ENCODE measurements around the gene SLC25A22.

SLC25A22 gene

DNA sequence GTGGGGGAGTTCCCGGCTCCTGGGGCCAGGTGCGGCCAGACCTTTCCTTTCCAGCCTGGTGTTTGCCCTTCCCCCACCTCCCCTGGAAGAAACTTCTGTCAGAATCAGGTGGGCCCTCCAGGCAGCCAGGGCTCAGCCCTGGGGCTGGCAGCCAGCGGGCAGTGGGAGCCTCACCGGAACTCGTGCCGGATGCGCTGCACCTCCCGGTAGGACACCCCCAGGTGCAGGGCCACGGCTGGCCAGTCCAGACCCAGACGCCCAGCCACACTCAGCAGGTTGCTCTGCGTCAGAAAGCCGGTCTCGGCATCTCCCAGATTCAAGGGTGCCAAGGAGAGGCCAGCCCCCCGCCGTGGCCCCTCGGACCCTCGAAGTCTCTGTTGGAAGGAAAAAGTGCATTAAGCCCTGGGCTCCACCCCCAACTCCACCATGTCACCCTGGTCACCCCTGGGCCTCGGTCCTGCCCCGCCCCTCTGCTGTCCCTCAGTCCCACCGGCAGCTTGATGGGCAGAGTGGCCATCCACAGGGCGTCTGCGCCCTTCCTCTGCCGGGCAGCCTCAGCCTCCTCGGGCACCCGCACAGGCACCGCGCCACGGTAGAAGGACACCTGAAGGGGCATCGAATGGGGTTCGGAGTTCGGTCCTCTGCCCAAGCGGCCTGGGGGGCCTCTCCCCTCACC, 1.7 kb upstream of the SLC25A22 start:
- 95% methylated on average over 32 of the region's 32 CpGs for WGBS
- Histone ChIP-seq H3K9me3 (ENCODE audit: insufficient read depth, low read depth, low read length) (no peaks in the 10 kb centered on the region), H3K4me1 (ENCODE audit: insufficient read depth, low read length) (0 out of 2 replicates have a peak, but pooled peaks cover 5% of the 10 kb centered on the region), H3K4me3 (ENCODE audit: low read length) (no peak overlapping the region), H3K36me3 (ENCODE audit: insufficient read depth, low read length) (peaks cover 8% of the 10 kb centered on the region), H3K27me3 (ENCODE audit: insufficient read depth, low read length) (no peaks in the 10 kb centered on the region), H3K9ac (ENCODE audit: low read depth, low read length) (no peak overlapping the region), H3K27ac (ENCODE audit: low read depth, low read length) (no peak overlapping the region)

DNA sequence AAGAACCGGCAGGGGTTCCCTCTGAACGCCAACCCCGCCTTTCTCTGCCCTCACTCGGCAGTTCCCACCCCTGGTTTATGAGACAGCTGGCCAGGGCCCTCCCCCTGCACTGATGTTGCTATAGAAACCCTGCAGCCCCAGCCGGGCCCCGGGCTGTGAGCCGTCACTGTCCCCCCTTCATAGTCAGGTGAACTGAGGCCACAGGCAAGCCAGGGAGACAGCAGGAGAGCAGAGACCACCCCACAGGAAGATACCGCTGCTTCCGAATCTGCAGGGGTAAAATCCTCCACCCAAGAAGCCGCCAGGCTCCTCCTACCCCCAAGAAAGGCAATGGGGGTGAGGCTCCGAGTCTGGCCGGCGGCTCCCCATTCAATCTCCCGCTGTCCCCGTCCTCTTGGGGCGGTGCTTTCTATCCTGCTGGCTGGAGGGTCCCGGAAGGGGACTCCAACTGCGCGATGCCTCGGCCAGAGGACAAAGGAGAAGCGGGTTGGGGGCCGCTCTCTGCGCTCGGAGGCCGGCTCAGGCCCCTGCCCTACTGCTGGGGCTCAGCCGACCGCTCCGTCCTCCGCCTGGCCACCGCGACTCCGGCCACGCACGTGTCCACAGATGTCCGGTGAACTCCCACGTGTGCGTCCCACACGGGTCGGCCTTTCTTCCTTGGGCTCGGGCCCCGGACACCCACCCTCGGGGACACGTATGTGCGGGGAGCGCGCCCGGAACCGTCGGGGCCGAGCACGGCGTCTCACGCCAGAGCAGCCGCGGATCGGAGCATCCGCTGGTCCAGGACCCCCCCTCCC, 587 bp downstream of the SLC25A22 start:
- H3K36me3 ChIP-seq (ENCODE audit: insufficient read depth, low read length), result peaks cover 23% of the 10 kb centered on the region

DNA sequence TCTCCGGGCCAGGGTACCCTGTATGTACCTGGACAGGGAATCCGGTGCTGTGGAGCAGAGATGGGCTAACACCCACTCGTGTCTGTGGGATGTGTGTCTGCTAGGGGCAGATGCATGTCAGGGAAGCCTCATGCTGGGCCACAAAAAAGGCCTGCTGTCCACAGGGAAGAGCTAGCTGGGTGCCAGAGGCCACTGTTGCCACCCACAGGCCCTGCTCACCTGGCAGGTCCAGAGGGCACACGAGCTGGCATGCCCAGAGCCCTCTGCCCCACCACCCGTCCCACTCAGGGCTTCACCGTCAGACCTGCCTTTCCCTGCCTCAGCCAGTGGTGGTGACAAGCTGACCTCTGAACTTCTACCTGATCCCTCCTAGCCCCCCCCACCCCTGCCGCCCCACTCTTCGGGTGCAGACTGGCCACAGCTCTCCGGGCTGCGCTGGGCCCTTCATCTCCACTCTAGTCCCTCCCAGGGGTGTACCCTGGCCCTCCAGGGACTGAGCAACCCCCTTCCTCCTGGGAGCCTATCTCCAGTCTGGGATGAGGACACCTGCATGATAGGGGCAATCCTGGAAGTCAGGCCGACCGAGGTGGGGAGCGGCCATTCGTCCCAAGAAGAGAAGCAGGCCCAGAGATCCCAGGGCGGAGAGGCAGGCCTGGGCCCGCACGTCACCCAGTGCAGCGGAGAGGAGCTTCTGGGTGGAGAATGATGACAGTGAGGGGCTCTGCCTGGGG, 1.4 kb downstream of the SLC25A22 start:
- Histone ChIP-seq H3K27ac (ENCODE audit: low read depth, low read length) (peak overlapping the region; percentile 87; the same call in 1 of the 2 replicates), H3K36me3 (ENCODE audit: insufficient read depth, low read length) (peaks cover 27% of the 10 kb centered on the region; the same call in 1 of the 2 replicates), H3K9me3 (ENCODE audit: insufficient read depth, low read depth, low read length) (no peaks in the 10 kb centered on the region), H3K4me3 (ENCODE audit: low read length) (peak overlapping the region; percentile 84), H3K4me1 (ENCODE audit: insufficient read depth, low read length) (0 out of 2 replicates have a peak, but pooled peaks cover 5% of the 10 kb centered on the region), H3K27me3 (ENCODE audit: insufficient read depth, low read length) (no peaks in the 10 kb centered on the region), H3K9ac (ENCODE audit: low read depth, low read length) (no peak overlapping the region)
- 39% methylated on average over 18 of the region's 18 CpGs for WGBS

More for the DNA sequence above, 587 bp downstream of the SLC25A22 start:
- no peaks in the 10 kb centered on the region for H3K27me3 ChIP-seq (ENCODE audit: insufficient read depth, low read length)
- under 1% methylated on average over 57 of the region's 57 CpGs for WGBS
- H3K27ac ChIP-seq (ENCODE audit: low read depth, low read length), result peak overlapping the region; percentile 87
- H3K9ac ChIP-seq (ENCODE audit: low read depth, low read length), result peak overlapping the region; percentile 87
- H3K4me3 ChIP-seq (ENCODE audit: low read length), result peak overlapping the region; percentile 84
- no peaks in the 10 kb centered on the region for H3K9me3 ChIP-seq (ENCODE audit: insufficient read depth, low read depth, low read length)
- H3K4me1 ChIP-seq (ENCODE audit: insufficient read depth, low read length), result 0 out of 2 replicates have a peak, but pooled peaks cover 5% of the 10 kb centered on the region

DNA sequence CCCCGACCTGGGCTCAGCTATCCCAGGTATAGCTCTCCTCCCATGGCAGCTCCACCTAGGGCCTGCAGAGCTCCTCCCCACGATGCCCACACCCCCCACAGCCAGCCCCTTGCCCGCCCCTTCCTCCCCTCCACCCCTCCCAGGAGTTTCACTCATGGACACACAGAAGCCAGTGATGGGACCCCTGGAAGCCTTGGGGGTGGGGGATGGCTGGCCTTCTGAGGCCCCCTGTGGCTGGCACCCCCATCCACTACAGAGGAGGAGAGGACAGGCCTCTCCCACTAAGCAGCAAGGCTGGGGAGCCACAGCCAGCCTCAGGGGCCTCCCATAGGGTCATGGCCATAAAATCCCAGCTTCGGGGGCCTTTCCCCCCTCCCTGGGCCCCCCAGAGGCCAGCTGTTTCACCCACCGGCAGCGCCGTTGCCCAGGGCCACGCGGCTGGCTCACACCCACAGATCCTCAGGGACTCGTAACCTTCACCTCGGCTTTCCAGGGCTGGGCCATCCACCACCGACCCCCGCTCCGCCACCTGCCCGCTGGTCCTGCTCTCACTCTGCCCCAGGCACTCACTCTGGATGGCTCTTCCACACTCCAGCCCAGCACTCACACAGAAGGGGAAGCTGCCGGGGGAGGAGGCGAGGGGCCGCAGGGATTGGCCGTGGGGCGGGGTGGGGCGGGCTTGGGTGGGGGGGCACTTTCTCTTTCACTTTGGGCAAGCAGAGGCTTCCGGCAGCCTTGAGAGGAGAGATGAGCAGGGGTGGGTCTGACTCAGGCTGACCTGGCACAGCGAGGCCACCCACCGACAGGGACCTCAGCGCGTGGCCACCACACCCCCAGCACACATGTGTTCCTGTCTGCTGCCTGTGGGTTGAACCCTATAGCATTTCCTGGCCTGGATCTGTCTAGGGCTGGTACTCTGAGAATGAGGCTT, 2.2 kb downstream of the SLC25A22 start:
- 43% methylated on average over 22 of the region's 26 CpGs for WGBS
- no peak overlapping the region for H3K4me3 ChIP-seq (ENCODE audit: low read length)
- H3K27ac ChIP-seq (ENCODE audit: low read depth, low read length), result no peak overlapping the region
- no peaks in the 10 kb centered on the region for H3K27me3 ChIP-seq (ENCODE audit: insufficient read depth, low read length)
- H3K9ac ChIP-seq (ENCODE audit: low read depth, low read length), result no peak overlapping the region
- peaks cover 32% of the 10 kb centered on the region; the same call in 1 of the 2 replicates for H3K36me3 ChIP-seq (ENCODE audit: insufficient read depth, low read length)
- H3K4me1 ChIP-seq (ENCODE audit: insufficient read depth, low read length), result 0 out of 2 replicates have a peak, but pooled peaks cover 5% of the 10 kb centered on the region
- H3K9me3 ChIP-seq (ENCODE audit: insufficient read depth, low read depth, low read length), result no peaks in the 10 kb centered on the region

DNA sequence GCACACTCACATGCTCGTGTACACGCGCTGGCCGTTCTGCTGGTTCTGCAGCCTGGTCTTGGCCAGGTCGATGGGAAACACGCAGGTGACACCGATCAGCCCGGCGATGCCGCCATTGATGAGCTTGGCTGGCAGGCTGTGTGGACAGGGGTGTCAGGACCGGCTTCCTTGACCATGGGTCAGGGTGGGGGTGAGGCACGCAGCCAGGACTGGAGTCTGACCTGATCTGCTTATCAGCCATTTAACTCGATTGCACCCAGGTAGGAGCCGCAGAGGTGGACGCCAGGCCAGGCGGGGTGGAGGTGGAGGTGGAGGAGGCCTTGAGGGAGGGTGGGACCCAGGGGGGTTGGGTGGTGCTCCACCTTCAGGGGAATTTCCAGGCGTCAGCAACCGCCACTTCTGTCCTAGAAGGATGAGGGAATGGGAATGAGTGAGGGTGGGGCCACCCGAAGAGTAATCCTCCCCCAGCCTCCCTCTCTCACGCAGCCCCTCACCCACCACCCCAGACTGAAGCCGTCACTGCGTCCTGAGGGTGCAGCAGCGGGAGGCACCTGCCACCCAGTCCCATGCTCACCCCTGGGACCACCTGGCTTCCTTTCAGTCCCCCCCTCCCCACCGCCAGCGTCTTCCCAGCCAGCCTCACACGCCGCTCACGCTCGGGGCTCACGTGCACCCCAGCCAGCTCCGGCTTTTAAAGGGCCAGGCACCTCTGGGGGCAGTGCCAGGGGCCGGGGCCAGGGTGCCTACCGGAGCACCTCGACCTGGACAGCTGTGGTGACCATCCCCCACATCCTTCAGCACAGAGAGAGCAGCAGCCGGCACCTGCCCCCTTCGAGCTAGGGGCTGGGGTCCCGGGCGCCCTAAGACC, 3.1 kb downstream of the SLC25A22 start:
- H3K27me3 ChIP-seq (ENCODE audit: insufficient read depth, low read length), result no peaks in the 10 kb centered on the region
- H3K9me3 ChIP-seq (ENCODE audit: insufficient read depth, low read depth, low read length), result no peaks in the 10 kb centered on the region
- WGBS, result 86% methylated on average over 37 of the region's 38 CpGs
- peaks cover 9% of the 10 kb centered on the region; the same call in 1 of the 2 replicates for H3K4me1 ChIP-seq (ENCODE audit: insufficient read depth, low read length)
- H3K27ac ChIP-seq (ENCODE audit: low read depth, low read length), result no peak overlapping the region
- H3K9ac ChIP-seq (ENCODE audit: low read depth, low read length), result no peak overlapping the region
- H3K4me3 ChIP-seq (ENCODE audit: low read length), result no peak overlapping the region
- peaks cover 29% of the 10 kb centered on the region; the same call in 1 of the 2 replicates for H3K36me3 ChIP-seq (ENCODE audit: insufficient read depth, low read length)

DNA sequence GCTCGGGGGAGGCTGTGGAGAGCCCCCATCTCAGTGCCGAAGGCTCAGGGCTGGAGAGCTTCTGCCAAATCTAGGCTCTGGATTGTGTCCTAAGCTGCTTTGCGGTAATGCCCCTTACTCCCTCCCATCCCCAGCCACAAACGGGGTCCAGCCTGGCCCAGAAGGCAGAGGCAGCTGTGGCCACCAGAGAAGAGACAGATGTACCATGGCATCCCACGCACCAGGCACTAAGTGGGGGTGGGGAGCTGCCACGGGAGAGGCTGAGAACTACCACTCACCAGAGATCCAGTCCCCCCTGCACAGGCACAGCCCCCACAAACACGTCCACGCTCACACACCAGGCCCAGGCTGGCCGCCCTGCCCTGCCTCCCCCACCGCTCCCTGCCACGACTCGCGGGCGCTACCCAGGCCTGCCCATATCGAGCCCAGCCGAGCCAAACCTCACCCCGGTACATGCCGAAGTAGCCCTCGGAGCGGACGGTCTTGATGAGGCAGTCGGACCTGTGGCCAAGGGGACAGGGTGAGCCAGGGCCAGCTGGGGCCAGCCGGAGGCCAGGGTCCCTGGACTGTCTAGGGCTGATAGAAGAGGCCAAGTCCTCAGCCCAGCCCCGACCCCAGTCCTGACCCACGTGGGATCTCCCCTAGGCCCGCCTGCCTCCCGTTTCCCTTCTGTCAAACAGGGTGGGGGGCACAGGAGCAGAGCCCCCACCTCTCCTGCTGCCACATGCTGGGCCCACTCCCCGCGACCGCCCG, 3.9 kb downstream of the SLC25A22 start:
- peaks cover 26% of the 10 kb centered on the region; the same call in 1 of the 2 replicates for H3K36me3 ChIP-seq (ENCODE audit: insufficient read depth, low read length)
- no peaks in the 10 kb centered on the region for H3K27me3 ChIP-seq (ENCODE audit: insufficient read depth, low read length)
- H3K4me1 ChIP-seq (ENCODE audit: insufficient read depth, low read length), result peaks cover 9% of the 10 kb centered on the region; the same call in 1 of the 2 replicates
- 95% methylated on average over 31 of the region's 31 CpGs for WGBS
- no peak overlapping the region for H3K4me3 ChIP-seq (ENCODE audit: low read length)
- H3K9ac ChIP-seq (ENCODE audit: low read depth, low read length), result no peak overlapping the region
- H3K9me3 ChIP-seq (ENCODE audit: insufficient read depth, low read depth, low read length), result no peaks in the 10 kb centered on the region
- H3K27ac ChIP-seq (ENCODE audit: low read depth, low read length), result no peak overlapping the region

DNA sequence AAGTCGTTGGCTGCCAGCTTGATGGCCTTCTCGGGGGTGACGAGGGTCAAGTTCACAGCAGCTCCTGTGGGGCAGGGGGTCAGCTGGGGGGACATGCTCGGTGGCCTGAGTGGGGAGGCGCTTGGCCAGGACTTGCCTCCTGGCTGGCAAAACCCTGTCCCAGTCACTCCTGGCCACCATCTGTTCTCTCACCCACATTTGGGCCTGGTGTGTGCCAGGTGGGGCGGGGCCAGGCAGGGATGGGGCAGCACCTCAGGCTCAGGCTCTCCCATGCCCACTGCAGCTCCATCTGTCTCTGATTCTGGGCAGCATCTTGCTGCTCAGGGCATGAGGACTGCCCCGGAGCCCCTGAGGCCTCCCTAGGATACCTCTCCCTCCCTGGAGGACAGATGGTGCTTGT, 4.5 kb downstream of the SLC25A22 start:
- H3K4me3 ChIP-seq (ENCODE audit: low read length), result no peak overlapping the region
- no peak overlapping the region for H3K9ac ChIP-seq (ENCODE audit: low read depth, low read length)
- H3K9me3 ChIP-seq (ENCODE audit: insufficient read depth, low read depth, low read length), result no peaks in the 10 kb centered on the region
- peaks cover 9% of the 10 kb centered on the region; the same call in 1 of the 2 replicates for H3K4me1 ChIP-seq (ENCODE audit: insufficient read depth, low read length)
- H3K27ac ChIP-seq (ENCODE audit: low read depth, low read length), result no peak overlapping the region
- H3K27me3 ChIP-seq (ENCODE audit: insufficient read depth, low read length), result no peaks in the 10 kb centered on the region
- H3K36me3 ChIP-seq (ENCODE audit: insufficient read depth, low read length), result peaks cover 26% of the 10 kb centered on the region; the same call in 1 of the 2 replicates
- 89% methylated on average over 7 of the region's 7 CpGs for WGBS

DNA sequence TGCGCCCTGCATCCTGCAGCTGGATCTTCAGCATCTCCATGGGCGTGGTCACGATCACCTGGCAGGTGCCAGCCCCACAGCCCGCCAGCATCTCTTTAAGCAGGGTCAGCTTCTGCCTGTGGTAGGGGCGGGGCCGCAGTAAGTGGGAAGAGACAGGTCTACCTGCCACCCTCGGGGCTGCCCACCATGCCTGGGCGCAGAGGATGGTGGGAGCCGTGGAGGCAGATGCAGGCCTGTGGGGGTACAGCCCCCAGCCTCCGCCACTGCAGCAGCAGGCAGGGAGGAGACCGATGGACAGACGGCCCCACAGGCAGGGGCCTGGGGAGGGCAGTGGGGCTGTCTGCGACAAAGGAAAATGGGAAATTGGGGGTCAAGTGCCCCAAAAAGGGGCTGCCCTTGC, 5.2 kb downstream of the SLC25A22 start:
- peaks cover 9% of the 10 kb centered on the region; the same call in 1 of the 2 replicates for H3K4me1 ChIP-seq (ENCODE audit: insufficient read depth, low read length)
- H3K36me3 ChIP-seq (ENCODE audit: insufficient read depth, low read length), result peaks cover 26% of the 10 kb centered on the region; the same call in 1 of the 2 replicates
- WGBS, result 93% methylated on average over 13 of the region's 13 CpGs
- no peak overlapping the region for H3K4me3 ChIP-seq (ENCODE audit: low read length)
- no peaks in the 10 kb centered on the region for H3K9me3 ChIP-seq (ENCODE audit: insufficient read depth, low read depth, low read length)
- no peaks in the 10 kb centered on the region for H3K27me3 ChIP-seq (ENCODE audit: insufficient read depth, low read length)
- no peak overlapping the region for H3K9ac ChIP-seq (ENCODE audit: low read depth, low read length)
- no peak overlapping the region for H3K27ac ChIP-seq (ENCODE audit: low read depth, low read length)

DNA sequence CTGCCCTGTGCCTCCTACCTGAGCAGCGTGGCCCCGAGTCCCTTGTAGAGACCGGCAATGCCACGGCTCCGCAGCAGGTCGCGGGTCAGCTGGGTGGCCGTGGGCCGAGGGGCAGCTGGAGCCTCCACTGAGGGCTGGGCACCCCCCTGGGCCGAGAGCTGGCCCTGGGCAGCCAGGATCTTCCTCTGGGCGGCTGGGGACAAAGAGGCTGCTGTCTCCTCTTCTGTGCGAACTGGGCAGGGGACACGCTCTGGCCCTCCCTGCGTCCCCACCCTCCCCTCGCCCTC, 5.6 kb downstream of the SLC25A22 start:
- Histone ChIP-seq H3K9me3 (ENCODE audit: insufficient read depth, low read depth, low read length) (no peaks in the 10 kb centered on the region), H3K4me1 (ENCODE audit: insufficient read depth, low read length) (peaks cover 9% of the 10 kb centered on the region; the same call in 1 of the 2 replicates), H3K4me3 (ENCODE audit: low read length) (no peak overlapping the region), H3K9ac (ENCODE audit: low read depth, low read length) (no peak overlapping the region), H3K27me3 (ENCODE audit: insufficient read depth, low read length) (no peaks in the 10 kb centered on the region), H3K36me3 (ENCODE audit: insufficient read depth, low read length) (peaks cover 26% of the 10 kb centered on the region; the same call in 1 of the 2 replicates), H3K27ac (ENCODE audit: low read depth, low read length) (no peak overlapping the region)
- 96% methylated on average over 15 of the region's 15 CpGs for WGBS

Measured in HUES64 (cell line).